COLO668 (cell line): ENCODE measurements around the gene IFT20.

Source experiments
- DNase-seq: peaks from one replicate; lab custom pipeline; 2025; ENCODE audit not compliant: unreplicated experiment; lab: John Stamatoyannopoulos, UW

The IFT20 gene, protein sequence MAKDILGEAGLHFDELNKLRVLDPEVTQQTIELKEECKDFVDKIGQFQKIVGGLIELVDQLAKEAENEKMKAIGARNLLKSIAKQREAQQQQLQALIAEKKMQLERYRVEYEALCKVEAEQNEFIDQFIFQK

DNA sequence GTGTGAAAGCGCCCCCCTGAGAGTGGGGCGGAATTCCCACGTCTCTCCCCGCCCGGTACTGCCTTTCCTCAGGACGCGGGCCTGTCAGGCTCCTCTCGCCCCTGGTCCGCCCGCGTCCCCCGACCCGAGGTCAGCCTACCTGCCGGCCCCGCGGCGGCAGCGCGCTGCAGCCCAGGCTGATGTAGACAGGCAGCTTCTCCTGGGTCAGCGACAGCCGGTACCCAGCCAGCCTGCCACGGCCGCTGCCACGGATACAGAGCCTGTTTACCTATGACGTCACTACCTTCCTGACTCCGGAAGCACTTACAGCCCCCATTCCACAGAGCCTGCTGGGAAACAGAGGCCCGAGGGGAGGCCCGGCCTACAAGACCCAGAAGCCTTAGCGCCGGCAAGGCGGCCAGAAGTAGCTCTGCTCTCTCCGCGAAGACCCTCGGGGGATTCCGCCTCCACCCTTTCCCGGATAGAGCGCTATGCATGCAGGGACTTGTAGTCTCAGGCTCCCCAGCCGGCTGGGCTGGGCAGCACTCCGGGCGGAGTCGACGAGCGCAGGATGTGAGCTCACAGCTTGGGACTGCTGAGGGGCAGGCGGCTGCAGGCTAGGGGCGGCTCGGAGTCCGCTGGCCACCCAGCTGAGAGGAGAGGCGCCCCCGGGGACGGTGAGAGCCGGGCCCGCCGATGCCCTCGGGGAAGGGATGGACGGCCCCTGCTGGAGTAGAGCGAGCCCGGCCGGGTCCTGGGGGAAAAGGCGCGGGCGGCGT is at the start of gene IFT20, which contains the start of gene TNFAIP1:
Gene IFT20 (minus strand): TSS at position 272 of the 758 bp plus-strand sequence. CDS start 3,487 bp downstream, outside the sequence.
Gene TNFAIP1 (plus strand): TSS at position 561 of the 758 bp plus-strand sequence. CDS start 3,761 bp downstream, outside the sequence.
- DNase-seq: peak; percentile 95

- DNase-seq: peak; percentile 44
Measured at GRCh38 chr17:28385037-28385400, 49.7 kb upstream of the IFT20 start.

DNA sequence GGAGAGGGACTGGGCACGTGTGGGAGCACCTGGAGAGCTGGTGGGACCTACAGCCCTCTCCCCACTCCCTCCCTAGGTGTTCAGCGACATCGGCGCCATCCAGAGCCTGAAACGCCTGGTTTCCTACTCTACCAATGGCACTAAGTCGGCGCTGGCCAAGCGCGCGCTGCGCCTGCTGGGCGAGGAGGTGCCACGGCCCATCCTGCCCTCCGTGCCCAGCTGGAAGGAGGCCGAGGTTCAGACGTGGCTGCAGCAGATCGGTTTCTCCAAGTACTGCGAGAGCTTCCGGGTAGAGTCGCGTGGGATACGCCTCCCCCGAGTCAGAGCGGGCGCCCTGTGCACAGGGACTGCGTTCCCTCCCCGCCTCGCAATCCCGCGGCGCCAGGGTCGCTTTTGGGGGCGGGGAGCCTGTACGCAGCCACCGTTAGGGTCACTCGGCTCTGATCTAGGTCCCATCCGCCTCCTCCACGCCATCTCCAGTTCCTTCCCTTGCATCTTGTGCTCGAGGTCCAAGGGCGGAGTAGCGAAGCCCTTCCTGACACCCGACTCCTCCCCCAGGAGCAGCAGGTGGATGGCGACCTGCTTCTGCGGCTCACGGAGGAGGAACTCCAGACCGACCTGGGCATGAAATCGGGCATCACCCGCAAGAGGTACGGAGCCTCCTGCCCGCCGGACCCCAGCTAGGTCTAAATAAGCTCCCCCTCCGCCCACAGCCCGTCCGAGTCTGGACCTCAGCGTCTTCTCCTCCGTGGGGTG is 49.2 kb upstream of the IFT20 start:
- DNase-seq: peak; percentile 73

DNA sequence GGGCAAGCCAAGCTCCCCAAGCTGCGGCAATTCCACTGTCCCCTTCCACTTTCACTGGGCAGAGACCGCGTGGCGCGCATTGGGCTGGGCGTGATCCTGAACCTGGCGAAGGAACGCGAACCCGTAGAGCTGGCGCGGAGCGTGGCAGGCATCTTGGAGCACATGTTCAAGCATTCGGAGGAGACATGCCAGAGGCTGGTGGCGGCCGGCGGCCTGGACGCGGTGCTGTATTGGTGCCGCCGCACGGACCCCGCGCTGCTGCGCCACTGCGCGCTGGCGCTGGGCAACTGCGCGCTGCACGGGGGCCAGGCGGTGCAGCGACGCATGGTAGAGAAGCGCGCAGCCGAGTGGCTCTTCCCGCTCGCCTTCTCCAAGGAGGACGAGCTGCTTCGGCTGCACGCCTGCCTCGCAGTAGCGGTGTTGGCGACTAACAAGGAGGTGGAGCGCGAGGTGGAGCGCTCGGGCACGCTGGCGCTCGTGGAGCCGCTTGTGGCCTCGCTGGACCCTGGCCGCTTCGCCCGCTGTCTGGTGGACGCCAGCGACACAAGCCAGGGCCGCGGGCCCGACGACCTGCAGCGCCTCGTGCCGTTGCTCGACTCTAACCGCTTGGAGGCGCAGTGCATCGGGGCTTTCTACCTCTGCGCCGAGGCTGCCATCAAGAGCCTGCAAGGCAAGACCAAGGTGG is 46.0 kb upstream of the IFT20 start:
- peak; percentile 2 for DNase-seq

DNA sequence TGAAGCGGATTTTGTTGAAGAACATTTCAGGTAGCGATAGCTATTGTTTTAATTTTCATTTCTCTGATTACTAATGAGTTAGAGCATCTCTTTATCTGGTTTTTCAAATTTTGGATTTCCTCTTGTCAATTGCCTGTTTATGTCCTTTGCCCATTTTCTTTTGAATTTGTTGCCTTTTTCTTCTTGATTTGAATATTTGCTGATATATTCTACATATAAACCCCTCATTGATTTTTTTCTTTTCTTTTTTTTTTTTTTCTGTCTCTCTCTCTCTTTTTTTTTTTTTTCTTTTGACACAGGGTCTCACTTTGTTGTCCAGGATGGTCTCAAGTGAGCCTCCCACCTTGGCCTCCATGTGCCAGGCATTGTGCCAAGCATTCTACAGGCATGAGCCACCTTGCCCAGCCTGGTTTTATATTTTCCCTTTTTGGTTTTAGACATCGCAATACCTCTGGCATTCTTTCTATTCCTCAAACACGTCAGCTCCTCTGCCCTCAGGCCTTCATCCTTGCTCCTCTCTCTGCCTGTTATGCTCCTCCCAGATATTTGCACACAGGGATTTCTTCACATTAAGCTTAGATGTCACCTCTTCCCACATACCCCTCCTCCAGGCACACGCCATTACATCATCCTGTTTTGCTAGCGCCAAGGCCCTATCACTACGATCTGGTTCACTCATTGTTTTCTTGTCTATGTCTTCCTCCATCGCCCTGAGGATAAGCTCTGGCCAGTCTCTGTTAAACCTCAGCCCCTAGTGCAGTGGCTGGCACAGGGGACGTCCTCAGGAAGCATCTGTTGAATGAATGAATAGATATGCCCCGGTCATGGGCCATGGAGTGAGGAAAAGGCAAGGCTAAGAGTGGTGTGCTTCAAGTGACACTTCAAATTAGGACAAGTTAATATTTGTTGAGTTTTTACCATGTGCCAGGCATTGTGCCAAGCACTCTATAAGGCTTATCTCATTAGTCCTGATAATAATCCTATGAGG is 44.8 kb upstream of the IFT20 start:
- no peak for DNase-seq

GRCh38 chr17:28372945-28373274 is 37.6 kb upstream of the IFT20 start:
- DNase-seq: no peak

- peak; percentile 55 for DNase-seq
Measured at GRCh38 chr17:28372203-28372944, 37.1 kb upstream of the IFT20 start.

- peak; percentile 70 for DNase-seq
Measured at GRCh38 chr17:28371245-28372202, 36.3 kb upstream of the IFT20 start, which contains the start of gene SARM1. Gene SARM1, plus strand, starts transcription at chr17:28371694. Its CDS starts 339 bp downstream, at chr17:28372033.

- DNase-seq: no peak
Measured at GRCh38 chr17:28370744-28371103, 35.5 kb upstream of the IFT20 start.

- peak; percentile 6 for DNase-seq
Measured at GRCh38 chr17:28370035-28370743, 34.9 kb upstream of the IFT20 start, which contains the start of gene VTN. Gene VTN, minus strand, starts transcription at chr17:28370307. Its CDS starts 104 bp downstream, at chr17:28370203.

GRCh38 chr17:28369684-28370034 is 34.4 kb upstream of the IFT20 start:
- DNase-seq: peak; percentile 3

DNA sequence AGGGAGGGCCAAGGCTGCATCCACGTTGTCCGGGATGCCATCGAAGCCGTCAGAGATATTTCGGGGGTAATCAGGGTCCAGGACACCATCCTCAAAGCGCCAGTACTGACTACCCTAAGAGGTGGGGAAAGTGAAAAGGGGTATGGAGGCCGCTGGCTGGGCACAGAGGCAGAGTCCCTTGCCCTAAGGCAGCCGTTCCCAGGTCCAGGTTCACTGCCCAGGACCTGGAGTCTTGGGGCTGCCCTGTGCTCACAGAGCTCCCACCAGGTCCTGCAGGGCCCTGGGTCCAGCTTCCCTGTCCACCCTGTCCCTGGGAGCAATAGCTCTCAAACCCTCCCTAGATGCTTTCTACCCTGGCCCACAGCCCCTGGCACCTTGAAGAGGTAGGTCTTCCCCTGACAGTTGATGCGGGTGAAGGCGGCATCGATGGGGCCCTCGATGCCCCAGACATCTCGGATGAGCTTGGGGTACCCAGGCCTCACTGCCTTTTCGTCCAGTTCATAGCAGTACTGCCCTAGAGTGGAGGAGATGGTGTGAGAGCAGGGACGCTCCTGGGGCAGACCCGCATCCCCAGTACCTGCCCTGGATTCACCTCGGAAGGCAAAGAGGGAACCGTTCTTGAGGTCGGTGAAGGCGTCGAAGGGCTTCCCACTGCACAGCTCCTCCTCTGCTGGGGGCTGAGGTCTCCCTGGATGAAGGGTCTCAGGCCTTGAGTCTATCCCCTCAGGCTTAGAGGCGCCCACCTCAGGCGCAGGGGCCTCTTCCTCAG is 33.8 kb upstream of the IFT20 start:
- no peak for DNase-seq

- DNase-seq: no peak
Measured at GRCh38 chr17:28368306-28368831, 33.1 kb upstream of the IFT20 start.

- no peak for DNase-seq
Measured at GRCh38 chr17:28367641-28368305, 32.5 kb upstream of the IFT20 start.

DNA sequence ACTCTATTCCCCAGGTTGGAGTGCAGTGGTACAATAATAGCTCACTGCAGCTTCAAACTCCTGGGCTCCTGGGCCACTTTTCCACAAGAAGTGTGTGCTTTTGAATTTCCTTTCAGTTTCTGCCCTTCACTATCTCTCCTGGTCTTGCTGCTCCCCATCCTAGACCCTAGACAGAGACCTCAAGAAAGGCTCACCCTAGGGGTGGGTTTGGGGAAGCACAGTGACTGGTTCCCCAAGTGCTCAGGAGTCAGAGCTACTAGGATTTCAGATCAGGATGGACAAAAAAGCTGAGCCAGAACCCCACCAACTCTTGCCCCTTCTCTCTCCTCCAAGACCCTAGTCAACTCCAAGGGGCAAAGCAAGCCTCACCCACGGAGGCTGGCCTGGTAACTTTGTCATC is 31.3 kb upstream of the IFT20 start:
- no peak for DNase-seq

DNA sequence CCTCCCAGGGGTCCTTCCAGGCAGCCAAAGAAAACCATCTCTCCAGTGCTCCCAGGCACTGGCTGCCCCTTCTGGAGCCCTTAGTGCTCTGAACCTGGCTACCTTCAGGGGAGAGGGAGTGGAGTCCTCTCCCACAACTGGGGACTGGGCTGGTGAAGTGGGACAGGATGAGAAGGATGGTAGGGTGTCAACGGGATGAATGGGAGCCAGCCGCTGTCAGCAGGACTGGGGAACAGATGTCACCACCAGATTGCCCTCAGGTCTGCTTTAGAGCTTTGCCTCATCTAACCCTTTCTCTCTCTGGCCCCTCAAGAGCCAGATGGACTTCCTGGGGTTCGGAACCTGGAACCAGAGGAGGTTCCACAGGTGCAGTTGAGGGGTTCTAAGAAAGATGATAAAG is 30.2 kb upstream of the IFT20 start:
- no peak for DNase-seq
